Measurements from ENCODE around the gene MTCL1. TPM values are rescaled to one million over a fixed set of nuclear protein-coding genes. Genes with fewer than 3 reads are reported as not detected.

MTCL1 gene
- total RNA-seq, 1 donor from 2014 or later = 7.7 TPM

DNA sequence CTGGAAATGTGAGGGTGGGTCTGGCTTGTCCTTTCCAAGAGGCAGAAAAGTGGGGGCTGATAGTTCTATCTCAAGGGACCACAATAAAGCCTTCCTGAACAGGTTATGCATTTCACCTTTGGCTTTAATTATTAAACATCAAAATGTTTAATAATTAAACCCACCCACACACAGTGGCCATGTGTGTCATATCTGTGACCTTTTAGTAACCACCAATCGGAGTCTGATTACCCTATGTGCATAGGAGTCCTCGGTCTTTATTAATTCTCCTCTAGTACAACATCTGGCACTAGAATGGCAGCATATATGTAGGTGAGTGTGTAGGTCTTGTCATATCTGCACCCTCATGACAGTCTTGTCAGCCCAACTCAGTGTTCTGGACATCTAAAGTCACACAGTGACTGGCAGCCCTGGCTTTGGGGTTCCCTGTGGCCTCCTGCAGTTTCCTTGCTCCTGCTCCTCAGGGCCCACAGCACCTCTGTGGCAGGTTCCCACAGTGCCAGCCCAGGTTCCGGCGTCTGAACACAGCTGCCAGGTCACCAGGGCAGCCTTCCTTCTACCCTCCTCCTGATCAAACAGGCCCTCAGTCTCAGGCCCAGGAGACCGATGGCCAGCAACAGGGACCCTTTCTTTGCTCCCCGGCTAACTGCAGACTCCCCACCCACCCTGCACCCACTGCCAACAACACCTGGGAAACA, 100.9 kb downstream of the MTCL1 start:
- DNase-seq (ENCODE audit: low read depth in 2 of 2) = no peak

DNA sequence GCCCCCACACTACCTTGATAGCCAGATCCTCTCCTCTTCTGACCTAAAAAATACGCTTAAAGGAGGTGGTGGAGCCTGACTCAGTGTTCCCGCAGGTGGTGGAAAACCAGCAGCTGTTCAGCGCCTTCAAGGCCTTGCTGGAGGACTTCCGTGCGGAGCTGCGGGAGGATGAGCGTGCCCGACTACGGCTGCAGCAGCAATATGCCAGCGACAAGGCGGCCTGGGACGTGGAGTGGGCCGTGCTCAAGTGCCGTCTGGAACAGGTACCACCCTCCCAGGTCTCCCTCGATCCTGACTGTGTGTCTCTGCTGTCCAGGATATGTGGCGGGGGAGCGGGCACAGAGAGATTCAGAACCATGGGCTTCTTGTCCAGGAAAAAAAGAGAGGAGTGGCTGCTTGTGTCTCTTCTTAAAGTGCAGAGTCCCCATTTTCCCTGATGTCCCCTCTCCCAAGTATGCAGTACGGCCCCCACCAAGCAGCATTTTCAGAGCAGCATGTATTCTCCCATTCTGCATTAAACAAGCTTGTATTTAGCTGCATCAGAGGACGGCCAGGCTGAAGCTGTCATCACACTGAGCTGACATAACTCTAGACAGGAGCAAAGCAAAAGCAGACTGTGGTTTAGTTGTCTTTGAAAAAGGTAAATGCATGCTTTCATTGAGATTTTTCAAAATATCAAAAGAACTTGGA, 101.6 kb downstream of the MTCL1 start:
- DNase-seq (ENCODE audit: low read depth in 2 of 2) = no peak

DNA sequence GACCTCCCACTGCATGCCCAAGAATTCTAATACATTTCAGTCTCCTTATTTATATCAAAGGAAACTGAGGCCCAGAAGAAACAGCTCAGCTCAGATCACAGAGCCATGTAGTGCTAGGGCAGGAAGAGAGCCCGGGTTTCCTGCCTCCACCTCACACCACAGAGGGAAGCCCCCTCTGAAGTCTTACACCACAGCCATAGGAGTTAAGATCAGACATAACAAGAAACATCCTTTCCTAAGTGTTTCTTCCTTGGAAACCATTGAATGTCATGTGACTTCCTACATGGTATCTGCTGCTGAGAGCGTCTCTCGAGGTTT, 102.1 kb downstream of the MTCL1 start:
- no peak for DNase-seq (ENCODE audit: low read depth in 2 of 2)

DNA sequence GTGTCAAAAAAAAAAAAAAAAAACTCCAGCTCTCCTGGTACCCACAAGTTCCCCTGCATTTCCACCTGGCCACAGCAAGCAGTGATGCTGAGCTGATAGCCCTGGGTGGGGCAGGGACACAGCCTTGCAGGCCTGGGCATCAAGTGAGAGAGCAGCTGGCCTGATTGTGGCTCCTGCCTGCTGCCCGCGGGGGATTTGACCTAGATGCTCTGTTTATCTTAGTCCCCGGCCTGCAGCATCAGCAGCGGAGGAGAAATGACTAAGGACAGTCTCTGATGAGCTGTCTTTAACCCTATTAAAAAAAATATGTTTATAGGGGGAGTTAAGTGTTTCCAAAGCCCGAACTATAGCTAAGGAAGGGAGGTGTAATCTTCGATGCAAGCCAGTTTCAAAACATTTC, 102.6 kb downstream of the MTCL1 start:
- no peak for DNase-seq (ENCODE audit: low read depth in 2 of 2)

DNA sequence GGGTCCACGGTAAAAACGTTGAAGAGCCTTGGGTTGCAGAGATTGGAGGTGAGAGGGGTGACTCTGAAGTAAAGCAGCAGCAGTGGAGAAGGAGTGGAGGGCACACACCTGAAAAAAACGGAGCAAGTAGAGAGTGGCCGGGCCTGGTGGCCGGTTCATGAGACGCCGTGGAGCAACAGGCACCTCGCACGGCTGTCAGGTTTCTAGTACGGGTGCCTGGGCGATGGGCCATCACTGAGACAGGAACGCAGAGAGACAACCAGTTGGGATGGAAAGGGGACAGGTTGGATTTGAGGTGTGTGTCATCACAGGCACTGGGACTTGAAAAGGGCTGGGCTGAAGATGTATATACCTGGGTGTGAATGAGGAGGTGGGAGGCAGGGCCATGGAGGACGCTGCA, 104.2 kb downstream of the MTCL1 start:
- DNase-seq (ENCODE audit: low read depth in 2 of 2) = no peak

DNA sequence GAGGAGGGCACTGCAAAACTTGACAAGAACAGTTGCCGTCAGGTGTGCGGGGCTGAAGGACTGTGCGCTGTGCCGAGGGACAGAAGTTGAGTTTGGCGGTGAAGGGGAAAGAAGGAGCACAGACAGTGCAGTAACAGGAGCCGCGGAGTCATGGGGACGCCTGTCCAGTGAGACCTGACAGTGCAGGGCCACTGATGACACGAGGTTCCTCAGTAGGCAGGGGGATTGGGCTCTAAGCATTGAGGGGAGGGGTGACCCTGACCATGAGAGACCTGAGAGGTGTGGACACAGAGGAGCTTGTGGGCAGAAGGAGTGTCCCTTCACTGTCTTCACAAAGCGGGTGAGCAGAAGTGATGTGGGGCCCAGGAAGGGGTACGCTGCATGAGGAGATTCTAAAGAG, 104.8 kb downstream of the MTCL1 start:
- DNase-seq (ENCODE audit: low read depth in 2 of 2) = no peak

DNA sequence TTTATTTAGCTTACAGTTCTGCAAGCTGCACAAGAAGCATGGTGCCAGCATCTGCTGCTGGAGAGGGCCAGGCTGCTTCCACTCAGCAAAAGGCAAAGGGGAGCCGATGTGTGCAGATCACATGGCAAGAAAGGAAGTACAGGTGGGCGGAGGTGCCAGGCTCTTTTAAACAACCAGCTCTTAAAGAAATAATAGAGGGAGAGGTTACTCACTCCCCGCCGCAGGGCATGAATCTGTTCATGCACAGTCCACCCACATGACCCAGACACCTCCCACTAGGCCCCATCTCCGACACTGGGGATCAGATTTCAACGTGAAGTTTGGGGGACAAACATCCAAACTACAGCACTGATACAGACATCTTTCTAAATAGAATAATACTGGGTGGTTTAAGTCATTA, 105.8 kb downstream of the MTCL1 start:
- DNase-seq (ENCODE audit: low read depth in 2 of 2) = no peak

DNA sequence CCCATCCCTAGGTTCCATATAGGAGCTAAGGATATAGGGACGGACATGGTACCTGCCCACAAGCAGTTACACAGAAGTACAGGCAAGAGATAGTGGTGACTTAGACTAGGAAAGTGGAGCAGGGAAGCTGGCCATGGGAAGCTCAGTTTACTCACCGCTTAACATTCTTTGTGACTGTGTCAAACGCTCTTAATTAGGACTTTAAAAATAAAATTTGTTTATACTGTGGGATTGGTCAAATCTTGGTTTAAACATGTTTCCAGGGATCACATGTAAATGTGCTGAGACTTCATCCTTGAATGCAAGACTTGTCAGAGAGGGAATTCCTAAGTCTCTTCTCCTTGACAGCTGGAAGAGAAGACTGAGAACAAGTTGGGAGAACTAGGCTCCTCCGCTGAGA, 107.3 kb downstream of the MTCL1 start:
- no peak for DNase-seq (ENCODE audit: low read depth in 2 of 2)

DNA sequence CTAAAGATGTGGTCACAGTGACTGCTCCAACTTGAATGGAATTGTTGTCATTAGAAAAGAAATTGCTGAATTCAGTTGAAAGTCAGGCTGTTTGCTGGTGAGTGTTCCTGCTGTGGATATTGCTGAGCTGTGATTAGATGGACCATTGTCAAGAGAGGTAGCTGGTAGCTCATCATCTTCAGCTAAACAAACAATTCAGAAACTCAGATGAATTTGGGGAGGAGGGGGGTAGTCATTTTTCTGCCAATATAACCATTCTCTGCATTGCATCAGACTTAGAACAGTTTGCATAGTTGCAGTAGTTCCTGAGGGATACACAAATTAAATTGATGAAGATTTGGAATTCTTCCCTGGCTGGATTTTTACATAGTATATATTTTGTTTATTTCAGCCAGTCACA, 108.3 kb downstream of the MTCL1 start:
- DNase-seq (ENCODE audit: low read depth in 2 of 2) = no peak

DNA sequence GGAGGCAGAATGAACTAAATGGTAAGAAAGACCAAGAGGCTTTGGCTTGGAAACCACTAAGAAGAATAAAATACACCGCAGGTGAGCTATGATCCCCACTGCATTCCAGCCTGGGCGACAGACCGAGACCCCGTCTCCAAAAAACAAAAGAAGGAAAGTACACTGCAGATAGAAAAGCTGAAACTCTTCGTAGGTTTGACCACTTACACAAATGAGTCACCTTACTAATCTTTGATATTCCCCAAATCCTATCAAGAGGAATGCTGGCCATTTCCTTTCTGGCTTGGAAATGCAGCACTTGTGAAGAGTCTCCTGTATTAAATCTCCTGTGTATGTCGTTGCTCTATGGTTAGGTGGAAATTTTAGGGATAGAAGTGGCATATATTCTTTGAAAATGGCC, 108.8 kb downstream of the MTCL1 start:
- peak; percentile 18 to 39 for DNase-seq (ENCODE audit: low read depth in 2 of 2)

DNA sequence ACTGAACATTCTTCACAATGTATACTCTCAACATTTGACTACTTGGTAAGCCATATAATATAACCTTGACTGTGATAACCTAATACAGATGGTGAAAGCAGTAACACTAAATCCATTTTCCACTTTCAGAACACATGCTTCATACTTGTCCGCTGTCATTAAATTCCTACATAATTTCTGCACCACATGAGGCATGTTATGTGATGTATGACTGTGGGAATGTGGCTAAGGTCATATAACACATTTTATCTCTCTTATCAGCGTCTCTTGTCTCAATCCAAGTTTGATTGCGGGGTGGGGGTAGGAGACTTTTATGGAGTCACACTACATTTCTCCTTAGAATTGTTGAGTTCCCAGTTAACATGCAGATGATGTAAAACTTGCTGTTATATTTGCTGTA, 110.9 kb downstream of the MTCL1 start:
- no peak for DNase-seq (ENCODE audit: low read depth in 2 of 2)

DNA sequence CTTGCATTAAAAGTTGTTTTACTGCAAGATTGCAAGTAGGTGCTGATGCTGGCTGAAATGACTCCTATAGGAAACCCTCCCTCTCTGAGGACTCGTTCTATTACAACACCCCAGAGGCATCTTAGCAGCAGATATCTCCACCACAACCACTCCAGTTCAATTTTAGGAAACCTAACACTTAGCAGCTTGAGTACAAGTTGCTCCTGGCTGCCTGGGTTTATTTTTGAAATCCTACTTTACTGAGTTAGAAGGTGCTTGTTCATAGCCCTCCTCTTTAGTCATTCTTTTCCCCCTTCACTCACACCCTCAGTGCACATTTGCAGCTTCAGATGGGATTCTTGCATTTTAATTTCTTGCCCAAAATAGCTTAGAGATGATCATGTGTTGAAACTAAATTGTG, 111.5 kb downstream of the MTCL1 start:
- no peak for DNase-seq (ENCODE audit: low read depth in 2 of 2)

DNA sequence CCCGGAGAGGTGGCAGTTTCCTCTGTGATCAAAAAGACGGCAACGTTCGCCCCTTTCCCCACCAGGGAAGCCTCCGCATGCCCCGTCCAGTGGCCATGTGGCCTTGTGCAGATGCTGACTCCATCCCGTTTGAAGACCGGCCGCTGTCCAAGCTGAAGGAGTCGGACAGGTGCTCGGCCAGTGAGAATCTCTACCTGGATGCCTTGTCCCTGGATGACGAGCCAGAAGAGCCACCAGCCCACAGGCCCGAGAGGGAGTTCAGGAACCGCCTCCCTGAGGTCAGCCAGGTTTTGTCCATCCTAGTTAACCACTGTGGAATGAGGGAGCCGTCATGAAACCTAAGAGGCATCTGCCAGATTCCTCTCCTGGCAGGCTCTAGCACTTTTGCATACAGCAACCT, 113.6 kb downstream of the MTCL1 start:
- no peak for DNase-seq (ENCODE audit: low read depth in 2 of 2)

DNA sequence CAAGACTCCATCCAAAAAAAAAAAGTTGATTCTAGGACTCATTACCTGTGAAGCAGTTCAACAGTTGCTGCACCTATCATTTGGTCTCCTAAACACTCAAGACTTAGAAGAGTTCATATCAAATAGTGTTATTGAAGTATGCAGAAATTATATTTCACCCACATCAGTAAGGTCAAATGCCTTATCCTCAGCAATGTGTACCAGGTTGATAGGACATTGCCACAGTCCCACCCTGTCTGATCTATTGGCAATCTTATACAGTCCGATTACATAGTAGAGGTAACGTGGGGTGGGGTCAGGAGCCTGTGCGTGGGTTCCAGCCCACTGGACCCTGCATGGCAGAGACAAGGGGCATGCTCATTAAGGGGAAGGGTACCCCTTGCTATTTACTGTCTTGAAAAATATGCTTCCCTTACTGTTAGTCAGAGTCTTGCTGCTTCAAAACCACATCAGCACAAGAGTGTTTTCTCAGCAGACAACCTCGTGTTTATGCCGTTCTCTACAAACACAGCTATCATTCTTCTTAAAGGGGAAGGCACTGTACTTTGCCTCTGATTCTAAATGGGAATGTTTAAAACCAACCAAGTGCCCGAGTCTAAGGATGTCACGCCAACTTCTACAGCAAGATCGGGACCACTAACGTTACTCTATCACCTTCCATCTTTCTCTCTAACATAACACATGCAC, 115.2 kb downstream of the MTCL1 start:
- no peak for DNase-seq (ENCODE audit: low read depth in 2 of 2)

DNA sequence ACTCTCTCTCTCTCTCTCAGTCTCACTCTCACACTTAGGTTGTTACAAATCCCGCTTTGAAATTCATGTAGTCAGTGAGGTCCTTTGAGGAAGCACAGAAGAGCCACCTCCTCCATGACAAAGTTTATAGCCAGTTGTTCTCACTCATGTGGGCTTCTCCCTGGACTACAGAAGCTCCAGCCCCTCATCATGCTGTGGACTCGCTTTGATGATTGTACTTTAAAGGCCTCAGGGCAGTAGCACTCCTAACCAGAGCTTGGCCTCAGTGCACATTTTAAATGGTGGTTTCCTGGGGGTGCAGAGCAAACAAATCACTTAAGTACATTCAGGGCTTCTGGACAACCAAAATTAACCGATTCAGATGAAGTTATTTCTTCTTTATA, 115.7 kb downstream of the MTCL1 start:
- DNase-seq (ENCODE audit: low read depth in 2 of 2) = no peak

DNA sequence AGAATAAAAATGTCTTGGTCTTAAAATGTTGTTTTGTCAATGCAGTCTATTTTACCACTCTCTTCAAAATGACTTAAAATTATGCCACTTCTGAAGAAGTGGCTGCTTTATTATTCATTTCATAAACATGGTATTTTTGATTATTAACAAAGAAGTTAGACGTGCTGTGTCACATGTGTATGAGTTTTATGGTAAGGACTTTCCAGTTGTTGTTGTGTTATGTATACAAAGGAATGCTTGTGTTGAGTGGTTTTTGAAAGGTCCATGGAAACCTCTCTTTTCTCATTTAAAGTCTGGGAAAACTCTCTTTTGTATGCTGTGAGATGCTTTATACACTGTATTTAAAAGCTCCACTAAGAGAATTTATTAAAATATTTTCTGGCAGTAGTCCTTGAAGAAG, 116.2 kb downstream of the MTCL1 start:
- no peak for DNase-seq (ENCODE audit: low read depth in 2 of 2)

DNA sequence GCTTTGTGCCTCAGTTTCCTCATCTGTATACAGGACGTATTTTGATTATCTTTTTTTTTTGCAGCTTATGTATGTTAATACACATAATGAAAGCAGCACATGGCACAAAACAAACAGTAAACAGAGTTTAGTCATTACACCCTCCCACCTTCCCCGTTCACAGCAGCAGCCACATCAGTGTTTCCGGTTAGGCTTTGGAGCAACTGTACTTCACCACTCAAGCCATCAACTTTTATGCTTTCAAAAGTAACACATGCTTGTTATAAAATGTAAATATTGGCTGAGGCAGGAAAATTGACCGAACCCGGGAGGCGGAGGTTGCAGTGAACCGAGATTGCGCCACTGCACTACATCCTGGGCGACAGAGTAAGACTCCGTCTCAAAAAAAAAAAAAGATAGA, 117.3 kb downstream of the MTCL1 start:
- no peak for DNase-seq (ENCODE audit: low read depth in 2 of 2)

DNA sequence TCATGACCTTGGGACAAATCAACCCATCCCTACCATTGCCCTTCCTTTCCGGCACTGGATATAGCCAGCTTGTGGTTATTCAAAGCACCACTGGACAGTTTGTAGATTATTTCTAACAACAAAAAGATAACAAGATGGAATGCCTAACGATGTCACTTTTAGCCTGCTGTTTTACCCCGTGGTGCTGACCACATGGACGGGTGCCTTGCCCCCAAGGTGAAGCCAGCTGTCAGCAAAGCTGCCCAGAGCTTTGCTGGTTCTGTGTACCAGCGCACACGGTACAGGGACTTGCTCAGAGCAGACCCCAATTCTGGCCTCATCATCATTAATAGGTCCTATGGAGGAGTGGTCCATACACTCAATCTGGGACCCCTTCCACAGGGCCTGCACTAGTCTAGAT, 118.2 kb downstream of the MTCL1 start:
- DNase-seq (ENCODE audit: low read depth in 2 of 2) = no peak

DNA sequence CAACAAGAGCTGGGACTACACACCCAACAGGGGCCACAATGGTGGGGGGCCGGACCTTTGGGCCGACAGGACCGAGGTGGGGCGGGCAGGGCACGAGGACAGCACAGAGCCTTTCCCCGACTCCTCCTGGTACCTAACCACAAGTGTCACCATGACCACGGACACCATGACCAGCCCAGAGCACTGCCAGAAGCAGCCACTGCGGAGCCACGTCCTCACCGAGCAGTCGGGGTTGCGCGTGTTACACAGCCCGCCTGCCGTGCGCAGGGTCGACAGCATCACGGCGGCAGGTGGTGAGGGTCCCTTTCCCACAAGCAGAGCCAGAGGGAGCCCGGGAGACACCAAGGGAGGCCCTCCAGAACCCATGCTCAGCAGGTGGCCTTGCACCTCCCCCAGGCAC, 119.5 kb downstream of the MTCL1 start:
- no peak for DNase-seq (ENCODE audit: low read depth in 2 of 2)

DNA sequence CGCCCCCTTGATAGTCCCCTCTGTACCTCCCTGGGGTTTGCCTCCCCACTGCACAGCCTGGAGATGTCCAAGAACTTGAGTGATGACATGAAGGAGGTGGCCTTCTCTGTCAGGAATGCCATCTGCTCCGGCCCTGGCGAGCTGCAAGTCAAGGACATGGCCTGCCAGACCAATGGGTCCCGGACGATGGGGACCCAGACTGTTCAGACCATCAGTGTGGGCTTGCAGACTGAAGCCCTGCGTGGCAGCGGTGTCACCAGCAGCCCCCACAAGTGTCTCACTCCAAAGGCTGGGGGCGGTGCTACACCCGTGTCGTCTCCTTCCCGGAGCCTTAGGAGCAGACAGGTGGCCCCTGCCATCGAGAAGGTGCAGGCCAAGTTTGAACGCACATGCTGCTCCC, 119.9 kb downstream of the MTCL1 start:
- no peak for DNase-seq (ENCODE audit: low read depth in 2 of 2)

DNA sequence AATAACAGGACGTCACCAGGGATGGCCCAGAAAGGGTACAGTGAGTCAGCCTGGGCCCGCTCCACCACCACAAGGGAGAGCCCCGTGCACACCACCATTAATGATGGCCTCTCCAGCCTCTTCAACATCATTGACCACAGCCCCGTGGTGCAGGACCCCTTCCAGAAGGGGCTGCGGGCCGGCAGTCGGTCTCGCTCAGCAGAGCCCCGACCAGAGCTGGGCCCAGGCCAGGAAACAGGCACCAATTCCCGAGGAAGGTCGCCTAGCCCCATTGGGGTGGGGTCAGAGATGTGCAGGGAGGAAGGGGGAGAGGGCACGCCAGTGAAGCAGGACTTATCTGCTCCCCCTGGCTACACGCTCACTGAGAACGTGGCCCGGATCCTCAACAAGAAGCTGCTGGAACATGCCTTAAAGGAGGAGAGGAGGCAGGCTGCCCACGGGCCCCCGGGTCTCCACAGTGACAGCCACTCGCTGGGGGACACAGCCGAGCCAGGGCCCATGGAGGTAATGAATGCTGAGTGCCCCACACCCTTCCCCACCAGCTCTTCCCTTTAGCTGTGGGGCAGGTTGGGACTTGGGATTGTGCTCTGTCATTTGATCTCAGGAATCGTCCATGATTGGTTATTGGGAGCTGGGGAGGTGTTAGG, 120.5 kb downstream of the MTCL1 start:
- DNase-seq (ENCODE audit: low read depth in 2 of 2) = no peak

DNA sequence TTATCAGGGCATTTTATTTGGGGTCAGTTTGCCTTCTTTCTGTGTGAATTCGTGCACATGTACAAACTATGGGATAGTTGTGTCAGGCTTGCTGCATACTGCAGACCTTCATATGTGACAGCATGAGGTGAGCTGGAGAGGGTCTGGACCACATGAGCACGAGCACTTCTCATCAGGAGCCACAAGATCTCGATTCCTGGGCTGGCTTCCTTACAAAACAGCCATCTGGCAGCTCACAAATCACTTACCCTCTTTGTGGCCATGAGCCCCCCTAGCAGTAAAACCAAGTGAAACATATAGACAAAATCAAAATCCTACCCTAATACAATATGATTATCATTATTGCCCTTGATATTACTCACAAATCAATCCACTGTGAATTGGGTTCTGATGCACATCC, 121.2 kb downstream of the MTCL1 start:
- no peak for DNase-seq (ENCODE audit: low read depth in 2 of 2)

DNA sequence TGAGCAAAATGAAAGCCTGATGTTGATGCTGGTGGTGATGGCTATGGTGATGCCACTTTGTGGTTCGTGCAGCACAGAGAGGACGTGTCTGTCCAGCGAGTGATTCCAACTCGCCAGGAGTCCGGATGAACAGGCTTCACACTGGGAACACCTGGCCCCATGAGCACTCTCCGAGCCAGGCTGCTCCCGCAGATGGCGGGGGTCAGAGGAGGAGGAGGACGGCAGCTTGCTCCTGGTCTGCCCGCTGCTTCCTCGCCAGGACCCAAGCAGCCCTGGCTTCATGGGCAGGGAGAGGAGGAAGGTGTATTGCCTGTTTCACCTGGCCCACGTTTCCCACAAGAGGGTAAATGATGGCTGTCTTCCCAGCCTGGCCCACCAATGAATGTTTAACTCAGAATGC, 121.6 kb downstream of the MTCL1 start:
- DNase-seq (ENCODE audit: low read depth in 2 of 2) = no peak
